Gastroesophageal sphincter (tissue), 4 donors: ENCODE measurements around the gene PTGER2. TPM values are rescaled to one million over a fixed set of nuclear protein-coding genes. Genes with fewer than 3 reads are reported as not detected.
A peak's percentile ranks its signal among the peaks of the same experiment; 100 is the strongest.

Experiments
- ATAC-seq: fragments of 150-250 bp; one replicate; pipeline ENCODE4 v1.9.1; 2016; ENCODE audit warnings: mild to moderate bottlenecking, moderate library complexity
- H3K27ac ChIP-seq, 4 donors: fragments of 200-600 bp; sonication (generic) in 3 of 4; 1 replicate in 3 of 4; 2 replicates in 1 of 4; pipeline ENCODE4 v1.5.1; 2016 to 2019
- H3K27me3 ChIP-seq: fragments of 200-600 bp; sonication (generic); one replicate; pipeline ENCODE4 v1.5.1; 2019
- H3K36me3 ChIP-seq, 2 donors: fragments of 200-600 bp; sonication (generic); one replicate each; pipeline ENCODE4 v1.5.1; 2019; ENCODE audit warnings: control low read depth in 1 of 2
- H3K4me1 ChIP-seq, 3 donors: fragments of 200-600 bp; sonication (generic); 1 replicate in 2 of 3; 2 replicates in 1 of 3; pipeline ENCODE4 v1.5.1; 2016 to 2019; ENCODE audit warnings: control low read depth in 2 of 3
- H3K4me3 ChIP-seq, 2 donors: fragments of 200-600 bp; sonication (generic); one replicate each; pipeline ENCODE4 v1.5.1; 2019; ENCODE audit warnings: mild to moderate bottlenecking in 1 of 2, moderate library complexity in 1 of 2
- H3K9me3 ChIP-seq, 3 donors: fragments of 200-600 bp; sonication (generic); one replicate each; pipeline ENCODE4 v1.5.1; 2017 to 2019; ENCODE audit warnings: control low read depth in 2 of 3
- CTCF ChIP-seq, 4 experiments: fragments of 200-600 bp in 2 of 4; fragments of 450-650 bp in 2 of 4; sonication (generic) in 1 of 4; IDR thresholded peaks; one replicate each; pipeline ENCODE4 v1.5.1; 2017 to 2019; ENCODE audit warnings: antibody characterized with exemption in 4 of 4, mild to moderate bottlenecking in 2 of 4, moderate library complexity in 2 of 4
- EP300 ChIP-seq: sonication (generic); formaldehyde crosslinking; IDR thresholded peaks from one replicate; pipeline ENCODE4 v1.6.1; 2017; ENCODE audit warnings: antibody characterized with exemption, mild to moderate bottlenecking
- POLR2A ChIP-seq, 2 donors: fragments of 450-650 bp; IDR thresholded peaks; one replicate each; pipeline ENCODE4 v1.6.1; 2017; ENCODE audit warnings: antibody characterized with exemption in 2 of 2, mild to moderate bottlenecking in 2 of 2, moderate library complexity in 1 of 2
- POLR2AphosphoS5 ChIP-seq: sonication (generic); formaldehyde crosslinking; IDR thresholded peaks from one replicate; pipeline ENCODE4 v1.6.1; 2017; ENCODE audit warnings: antibody characterized with exemption
- WGBS, 2 donors: methylation state at CpG; one replicate each; pipeline ENCODE4 v1.1.5; 2018; ENCODE audit warnings: low coverage in 1 of 2; 5-methylcytosine and 5-hydroxymethylcytosine counted together
- total RNA-seq, 4 donors: library from RNA; depleted of rRNA; stranded (reverse); fragments of >200 nt; gene quantifications; one replicate each; pipeline ENCODE4 v1.1.0, GENCODE V29; 2016

Gene PTGER2
- total RNA-seq, 4 donors from 2014 or later = 4.8 to 24.2 (median 9.0) TPM

DNA sequence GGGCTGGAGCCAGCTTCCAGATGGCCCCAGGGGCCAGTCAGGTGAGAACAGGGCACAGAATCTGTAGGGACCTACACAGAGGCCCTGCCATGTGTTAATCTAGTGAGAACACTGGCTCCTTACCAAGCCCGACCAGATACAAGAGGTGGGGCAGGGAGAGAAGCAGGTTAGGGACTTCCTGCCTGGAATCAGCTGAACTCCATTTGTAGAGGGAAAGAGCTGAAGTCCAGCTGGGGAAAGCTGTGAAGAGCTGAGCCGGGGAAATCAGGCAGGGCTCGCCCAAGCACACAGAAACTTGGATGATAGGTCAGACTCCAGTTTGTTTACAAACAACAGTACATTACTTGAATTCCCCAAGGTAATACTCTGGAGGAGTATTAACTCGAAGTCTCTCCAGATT, 46.7 kb downstream of the PTGER2 start:
- Histone ChIP-seq H3K4me1 (peaks cover 0 to 5% (median 0%) of the 10 kb centered on the region in 3 donors), H3K27me3 (no peaks in the 10 kb centered on the region), H3K9me3 (no peaks in the 10 kb centered on the region), H3K27ac (peak overlapping the region in 2 of 4 donors; percentile 0 to 15), H3K36me3 (no peaks in the 10 kb centered on the region), H3K4me3 (no peak overlapping the region)
- WGBS, 2 donors = 20 to 51% methylated on average over 1 to 4 of the region's 4 CpGs
- ATAC-seq = peak; percentile 61
- TF ChIP-seq POLR2AphosphoS5 (no peak), EP300 (no peak), POLR2A (IDR thresholded peaks at IDR 0.05) (no peak), CTCF (IDR thresholded peaks at IDR 0.05) (no peak)

GRCh38 chr14:52363041-52363704, 49.1 kb downstream of the PTGER2 start:
- TF ChIP-seq CTCF (IDR thresholded peaks at IDR 0.05) (no peak), EP300 (no peak), POLR2AphosphoS5 (no peak), POLR2A (IDR thresholded peaks at IDR 0.05) (no peak)
- no peak overlapping the region for H3K27ac ChIP-seq
- ATAC-seq = no peak
- H3K9me3 ChIP-seq = no peaks in the 10 kb centered on the region
- 60 to 77% methylated on average over 1 to 2 of the region's 2 CpGs for WGBS, 2 donors
- no peak overlapping the region for H3K4me3 ChIP-seq
- no peaks in the 10 kb centered on the region for H3K27me3 ChIP-seq
- peaks cover 0 to 5% (median 0%) of the 10 kb centered on the region in 3 donors for H3K4me1 ChIP-seq
- H3K36me3 ChIP-seq = no peaks in the 10 kb centered on the region

DNA sequence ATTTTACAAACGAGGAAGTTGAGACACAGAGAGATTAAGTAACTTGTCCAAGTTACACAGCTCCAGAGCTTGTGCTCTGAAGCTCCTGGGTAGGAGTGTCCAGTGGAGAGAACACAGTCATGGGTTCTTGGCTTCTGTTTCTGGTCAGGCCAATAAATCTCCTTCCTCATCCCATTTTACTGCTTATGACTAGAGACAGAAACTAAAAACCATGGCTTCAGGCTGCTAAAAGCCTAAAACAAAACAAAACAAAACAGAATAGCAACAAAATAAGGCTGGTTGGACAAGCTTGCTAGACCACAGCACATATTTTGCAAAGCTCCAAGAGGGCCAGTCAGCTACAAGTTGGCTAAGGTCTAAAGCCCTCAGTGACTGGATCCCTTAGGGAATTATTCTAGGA, 49.8 kb downstream of the PTGER2 start:
- Histone ChIP-seq H3K27ac (no peak overlapping the region), H3K36me3 (no peaks in the 10 kb centered on the region), H3K9me3 (no peaks in the 10 kb centered on the region), H3K4me3 (no peak overlapping the region), H3K4me1 (peaks cover 0 to 10% (median 0%) of the 10 kb centered on the region in 3 donors), H3K27me3 (no peaks in the 10 kb centered on the region)
- TF ChIP-seq CTCF (IDR thresholded peaks at IDR 0.05) = no peak
- no peak for TF ChIP-seq POLR2AphosphoS5
- TF ChIP-seq POLR2A (IDR thresholded peaks at IDR 0.05) = no peak
- ATAC-seq = no peak
- 25% methylated on average over 1 of the region's 1 CpG; no CpG with 5 or more reads in 1 of the 2 donors for WGBS, 2 donors

GRCh38 chr14:52365071-52365470, 51.0 kb downstream of the PTGER2 start:
- ATAC-seq = no peak
- Histone ChIP-seq H3K27ac (no peak overlapping the region), H3K36me3 (no peaks in the 10 kb centered on the region), H3K4me3 (no peak overlapping the region), H3K4me1 (peaks cover 0 to 14% (median 0%) of the 10 kb centered on the region in 3 donors), H3K9me3 (no peaks in the 10 kb centered on the region), H3K27me3 (no peaks in the 10 kb centered on the region)
- WGBS, 2 donors = 57 to 100% methylated on average over 1 of the region's 1 CpG
- TF ChIP-seq POLR2AphosphoS5 (no peak), CTCF (IDR thresholded peaks at IDR 0.05) (no peak), EP300 (no peak)

- Histone ChIP-seq H3K4me1 (peaks cover 0 to 9% (median 0%) of the 10 kb centered on the region in 3 donors), H3K9me3 (no peaks in the 10 kb centered on the region), H3K36me3 (no peaks in the 10 kb centered on the region), H3K27ac (no peak overlapping the region), H3K27me3 (no peaks in the 10 kb centered on the region), H3K4me3 (no peak overlapping the region)
- no peak for TF ChIP-seq EP300
- no peak for TF ChIP-seq POLR2A (IDR thresholded peaks at IDR 0.05)
- TF ChIP-seq CTCF (IDR thresholded peaks at IDR 0.05) = no peak
- no peak for TF ChIP-seq POLR2AphosphoS5
- no peak for ATAC-seq
- WGBS, 2 donors = 50 to 64% methylated on average over 3 of the region's 3 CpGs
These were observed 52.7 kb downstream of the PTGER2 start for GRCh38 chr14:52366796-52367315.
